GM18502 (cell line): ENCODE results near the gene NEK8.
"Not testable (repeated sequence)": the region's sequence is repeated elsewhere in the genome, so short reads cannot be mapped to it uniquely, and the experiment has no call there.

Experiments used
- ATAC-seq: cut with Tn5 transposase; IDR thresholded peaks from one replicate; pipeline ENCODE4 v1.9.1; 2021; ENCODE audit warnings: mild to moderate bottlenecking; ENCODE audit not compliant: unreplicated experiment, poor library complexity

Gene NEK8

GRCh38 chr17:28724500-28725165, 4.0 kb upstream of the NEK8 start:
- ATAC-seq: no peak

- ATAC-seq: no peak
These were observed 3.4 kb upstream of the NEK8 start for GRCh38 chr17:28725166-28725659.

GRCh38 chr17:28725660-28726225, 2.8 kb upstream of the NEK8 start:
- peak; percentile 1 for ATAC-seq

- ATAC-seq: peak; percentile 11
These were observed 2.4 kb upstream of the NEK8 start, which contains the start of gene TLCD1 for GRCh38 chr17:28726226-28726626. Gene TLCD1 (minus strand): TSS chr17:28726233. CDS start chr17:28726097, 136 bp downstream.

GRCh38 chr17:28726627-28727491, 1.7 kb upstream of the NEK8 start:
- peak; percentile 44 for ATAC-seq

GRCh38 chr17:28729950-28730330, 1.4 kb downstream of the NEK8 start:
- ATAC-seq: no peak

GRCh38 chr17:28733346-28733745, 4.8 kb downstream of the NEK8 start:
- no peak for ATAC-seq

GRCh38 chr17:28734712-28735241, 6.2 kb downstream of the NEK8 start:
- no peak for ATAC-seq

GRCh38 chr17:28735242-28735722, 6.7 kb downstream of the NEK8 start:
- no peak for ATAC-seq

GRCh38 chr17:28735913-28736769, 7.6 kb downstream of the NEK8 start:
- not testable (repeated sequence) for ATAC-seq

- no peak for ATAC-seq
These were observed 8.7 kb downstream of the NEK8 start for GRCh38 chr17:28737316-28737715.

GRCh38 chr17:28737770-28738679, 9.4 kb downstream of the NEK8 start:
- ATAC-seq: peak; percentile 75

GRCh38 chr17:28738680-28739384, 10.2 kb downstream of the NEK8 start:
- no peak for ATAC-seq

GRCh38 chr17:28740406-28741357, 12.1 kb downstream of the NEK8 start:
- no peak for ATAC-seq

GRCh38 chr17:28741358-28742349, 13.1 kb downstream of the NEK8 start:
- no peak for ATAC-seq
